Loucy (cell line): ENCODE data around the gene PPDPF.

ENCODE experiments used
- CTCF ChIP-seq: fragments of 200-600 bp; sonication (generic); conservative IDR thresholded peaks from 2 replicates; pipeline ENCODE4 v1.5.1; 2014; ENCODE audit warnings: mild to moderate bottlenecking, antibody characterized with exemption, low read length
- EZH2phosphoT487 ChIP-seq: fragments of 200-600 bp; IDR thresholded peaks from 2 replicates; pipeline ENCODE4 v1.6.1; 2018; ENCODE audit warnings: antibody characterized with exemption, mild to moderate bottlenecking, moderate library complexity, borderline replicate concordance

- TF ChIP-seq CTCF: no peak
- no peak for TF ChIP-seq EZH2phosphoT487
Observed at GRCh38 chr20:63477944-63478343, 42.6 kb upstream of the PPDPF start.
